DND-41 (cell line): Measurements from ENCODE around the gene RHOXF1.

Experiments used
- ATAC-seq: fragments of 200-7000 bp; cut with Tn5 transposase; 3 replicates; pipeline ENCODE4 v1.9.1; 2021; ENCODE audit warnings: low read depth; ENCODE audit not compliant: insufficient read depth
- DNase-seq: peaks from one replicate; pipeline ENCODE4 v3.0.0-alpha.2; 2020
- H2AFZ ChIP-seq: 2 replicates; pipeline ENCODE4 v1.6.0; 2012; ENCODE audit warnings: low read depth, low read length
- H3K27ac ChIP-seq: 2 replicates; pipeline ENCODE4 v1.5.1; 2012; ENCODE audit warnings: low read length, inconsistent platforms
- H3K27me3 ChIP-seq: fragments of 200-600 bp; sonication (generic); 2 replicates; pipeline ENCODE4 v1.6.0; 2012; ENCODE audit warnings: low read length, mild to moderate bottlenecking, inconsistent platforms; ENCODE audit not compliant: insufficient read depth, poor library complexity
- H3K36me3 ChIP-seq: 2 replicates; pipeline ENCODE4 v1.5.1; 2012; ENCODE audit warnings: low read length, inconsistent platforms; ENCODE audit not compliant: insufficient read depth
- H3K4me1 ChIP-seq: 2 replicates; pipeline ENCODE4 v1.5.1; 2012; ENCODE audit warnings: mild to moderate bottlenecking, low read length; ENCODE audit not compliant: insufficient read depth
- H3K4me2 ChIP-seq: 2 replicates; pipeline ENCODE4 v1.6.0; 2012; ENCODE audit warnings: mild to moderate bottlenecking, moderate library complexity, low read length, inconsistent platforms; ENCODE audit not compliant: insufficient read depth
- H3K4me3 ChIP-seq, 2 experiments: fragments of 200-600 bp in 1 of 2; shearing (Covaris generic) in 1 of 2; 2 replicates each; pipeline ENCODE4 v1.5.1; 2012 to 2016; ENCODE audit warnings: inconsistent platforms in 2 of 2, low read length in 2 of 2, mild to moderate bottlenecking in 2 of 2, low read depth in 1 of 2, moderate library complexity in 1 of 2
- H3K79me2 ChIP-seq: 2 replicates; pipeline ENCODE4 v1.6.0; 2012; ENCODE audit warnings: low read length, inconsistent platforms; ENCODE audit not compliant: insufficient read depth
- H3K9ac ChIP-seq: 2 replicates; pipeline ENCODE4 v1.6.0; 2012; ENCODE audit warnings: low read depth, mild to moderate bottlenecking, inconsistent platforms, low read length, moderate library complexity
- H3K9me3 ChIP-seq: 2 replicates; pipeline ENCODE4 v1.5.1; 2012; ENCODE audit warnings: low read length, moderate library complexity, mild to moderate bottlenecking, inconsistent platforms; ENCODE audit not compliant: insufficient read depth, severe bottlenecking
- H4K20me1 ChIP-seq: 2 replicates; pipeline ENCODE4 v1.6.0; 2012; ENCODE audit warnings: low read length; ENCODE audit not compliant: insufficient read depth
- CTCF ChIP-seq: IDR thresholded peaks from 2 replicates; pipeline ENCODE4 v1.5.1; 2012; ENCODE audit warnings: borderline replicate concordance, low read length, moderate library complexity, mild to moderate bottlenecking; ENCODE audit not compliant: poor library complexity, severe bottlenecking; ENCODE audit errors: extremely low read depth
- EZH2 ChIP-seq: IDR thresholded peaks from 3 replicates; pipeline ENCODE4 v1.6.1; 2012; ENCODE audit warnings: borderline replicate concordance, low read depth, mild to moderate bottlenecking, moderate library complexity, low read length, inconsistent platforms; ENCODE audit not compliant: severe bottlenecking

Gene RHOXF1

DNA sequence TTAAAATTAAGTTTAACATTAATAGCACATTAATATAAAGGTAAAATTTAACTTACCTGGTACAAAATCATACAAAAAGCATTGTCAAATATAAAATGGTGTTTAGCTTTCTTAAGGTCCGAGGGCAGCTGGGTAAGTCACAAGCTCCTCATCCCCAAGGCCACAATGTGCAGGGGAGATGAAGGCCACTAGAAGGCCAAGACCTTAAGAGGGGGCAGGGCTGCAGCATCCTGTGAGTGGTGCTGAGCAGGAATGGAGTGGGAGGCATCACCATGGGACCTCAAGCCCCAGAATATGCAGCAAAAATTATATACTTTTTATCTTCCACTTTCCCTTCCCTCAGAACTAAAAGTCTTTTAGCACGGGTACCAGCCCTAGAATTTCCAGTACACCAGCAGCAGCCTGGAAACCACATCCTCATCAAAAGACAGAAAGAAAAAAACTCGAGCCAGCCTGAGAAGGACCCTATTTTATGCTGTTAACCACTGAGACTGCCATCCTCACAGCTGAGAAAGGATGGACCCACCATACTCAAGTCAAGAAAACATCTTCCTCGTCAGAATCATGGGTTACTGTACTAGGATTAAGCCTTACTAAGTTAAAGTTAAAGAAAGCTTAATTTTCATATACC, 29.7 kb upstream of the RHOXF1 start:
- Histone ChIP-seq H3K4me2 (no peak overlapping the region), H3K4me1 (0 out of 2 replicates have a peak, but pooled peaks cover 3% of the 10 kb centered on the region), H3K27ac (no peak overlapping the region), H3K9ac (no peak overlapping the region), H4K20me1 (no peaks in the 10 kb centered on the region), H3K36me3 (no peaks in the 10 kb centered on the region), H3K4me3 (no peak overlapping the region), H3K9me3 (peaks cover 5% of the 10 kb centered on the region), H3K27me3 (no peaks in the 10 kb centered on the region), H3K79me2 (no peaks in the 10 kb centered on the region), H2AFZ (no peak overlapping the region)
- ATAC-seq (peak; percentile 80), DNase-seq (peak; percentile 24)
- TF ChIP-seq CTCF (no peak), EZH2 (no peak)

DNA sequence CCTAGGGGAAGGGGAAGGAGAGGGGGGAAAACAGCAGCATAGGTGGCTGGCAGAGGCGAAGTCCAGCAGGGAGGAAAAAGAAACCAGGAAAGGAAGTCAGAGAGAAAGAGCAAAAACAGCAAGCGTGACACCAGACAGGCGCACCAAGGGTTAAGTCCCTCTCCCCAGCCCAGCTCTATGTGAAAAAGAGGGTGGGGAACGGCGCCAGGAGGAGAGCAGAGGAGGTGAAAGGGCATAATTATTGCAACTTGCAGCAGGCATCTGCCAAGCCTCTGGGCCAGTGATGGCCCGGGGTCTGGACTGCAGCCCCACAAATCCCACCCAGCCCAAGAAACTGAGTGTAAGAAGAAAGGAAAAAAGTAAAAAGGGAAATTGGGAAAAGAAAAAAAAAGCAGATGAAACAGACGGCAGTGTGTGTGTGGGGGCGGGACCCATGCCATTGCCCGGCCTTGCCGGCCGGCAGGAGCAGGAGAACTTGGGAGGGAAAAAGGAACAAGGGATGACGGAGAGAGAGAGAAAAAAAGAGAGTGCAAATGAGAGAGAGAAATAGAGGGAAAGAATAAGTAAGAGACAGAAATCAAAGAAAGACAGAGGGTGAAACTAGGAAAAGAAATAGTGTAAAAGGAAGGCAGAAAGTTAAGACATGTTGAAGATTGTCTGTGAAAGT, 28.6 kb upstream of the RHOXF1 start:
- Histone ChIP-seq H2AFZ (no peak overlapping the region), H3K27ac (no peak overlapping the region), H3K79me2 (no peaks in the 10 kb centered on the region), H3K36me3 (no peaks in the 10 kb centered on the region), H4K20me1 (no peaks in the 10 kb centered on the region), H3K4me3 (no peak overlapping the region), H3K9me3 (peaks cover 5% of the 10 kb centered on the region), H3K4me1 (0 out of 2 replicates have a peak, but pooled peaks cover 3% of the 10 kb centered on the region), H3K27me3 (no peaks in the 10 kb centered on the region), H3K4me2 (no peak overlapping the region), H3K9ac (no peak overlapping the region)
- TF ChIP-seq CTCF, result no peak
- TF ChIP-seq EZH2, result no peak
- ATAC-seq (no peak), DNase-seq (no peak)

DNA sequence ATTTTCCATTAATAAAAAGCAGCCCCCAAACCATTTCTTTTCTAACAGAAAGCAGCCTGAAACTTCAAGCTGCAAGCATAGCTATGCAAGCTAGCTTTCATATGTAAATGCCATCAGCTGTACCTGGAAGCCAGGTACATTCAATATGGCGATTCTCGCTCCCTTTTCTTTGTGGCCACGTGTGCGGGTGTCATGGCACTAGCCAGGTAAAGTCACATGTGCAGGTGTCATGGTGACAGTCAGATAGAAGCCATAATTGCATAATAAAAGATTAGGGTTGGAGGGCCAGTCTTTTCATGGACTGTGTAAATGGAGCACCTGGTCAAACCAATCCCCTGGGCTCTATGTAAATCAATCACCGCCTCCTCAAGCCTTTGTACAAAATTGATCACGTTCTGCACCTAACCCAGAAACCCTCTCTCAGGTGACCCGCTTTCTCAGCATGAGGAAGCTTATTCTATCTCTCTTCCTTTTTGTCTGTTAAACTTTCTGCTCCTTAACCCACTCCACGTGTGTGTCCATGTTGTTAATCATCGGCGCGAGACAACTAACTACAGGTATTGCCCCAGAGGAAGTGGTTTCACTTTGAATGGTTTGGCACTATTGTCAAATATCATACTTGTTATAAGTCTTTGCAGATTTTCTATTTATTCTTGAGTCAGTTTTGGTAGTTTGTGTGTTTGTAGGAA, 24.7 kb upstream of the RHOXF1 start:
- TF ChIP-seq CTCF (no peak), EZH2 (no peak)
- no peaks in the 10 kb centered on the region for H3K27me3 ChIP-seq
- no peaks in the 10 kb centered on the region for H3K9me3 ChIP-seq
- H3K4me2 ChIP-seq, result no peak overlapping the region
- H3K9ac ChIP-seq, result no peak overlapping the region
- H3K79me2 ChIP-seq, result no peaks in the 10 kb centered on the region
- no peak overlapping the region for H3K27ac ChIP-seq
- H2AFZ ChIP-seq, result no peak overlapping the region
- H3K36me3 ChIP-seq, result no peaks in the 10 kb centered on the region
- no peaks in the 10 kb centered on the region for H4K20me1 ChIP-seq
- ATAC-seq, result no peak
- H3K4me3 ChIP-seq, result no peak overlapping the region
- DNase-seq, result no peak
- no peaks in the 10 kb centered on the region for H3K4me1 ChIP-seq
